Peyer's patch (tissue), 4 donors: ENCODE data around the gene MAD1L1. TPM values are rescaled to one million over a fixed set of nuclear protein-coding genes. Genes with fewer than 3 reads are reported as not detected.

Source experiments
- DNase-seq, 3 donors: peaks; one replicate each; pipeline ENCODE4 v3.0.0-alpha.2; 2017 to 2019
- H3K27ac ChIP-seq, 4 donors: fragments of 200-600 bp; sonication (generic); one replicate each; pipeline ENCODE4 v1.5.1; 2016 to 2019
- H3K27me3 ChIP-seq, 2 donors: fragments of 200-600 bp; sonication (generic); one replicate each; pipeline ENCODE4 v1.5.1; 2019
- H3K36me3 ChIP-seq, 3 donors: fragments of 200-600 bp; sonication (generic); one replicate each; pipeline ENCODE4 v1.5.1; 2016 to 2019
- H3K4me1 ChIP-seq, 4 donors: fragments of 200-600 bp; sonication (generic); one replicate each; pipeline ENCODE4 v1.5.1; 2016 to 2019
- H3K4me3 ChIP-seq, 4 donors: fragments of 200-600 bp; sonication (generic); 1 replicate in 3 of 4; 2 replicates in 1 of 4; pipeline ENCODE4 v1.5.1; 2016 to 2019; ENCODE audit warnings: mild to moderate bottlenecking in 1 of 4
- H3K9me3 ChIP-seq, 4 donors: fragments of 200-600 bp; sonication (generic); one replicate each; pipeline ENCODE4 v1.5.1; 2016 to 2019; ENCODE audit warnings: mild to moderate bottlenecking in 1 of 4
- CTCF ChIP-seq, 6 experiments: fragments of 450-650 bp in 4 of 6; fragments of 200-600 bp in 2 of 6; sonication (generic) in 1 of 6; IDR thresholded peaks; one replicate each; pipeline ENCODE4 v1.5.1; 2017 to 2019; ENCODE audit warnings: antibody characterized with exemption in 6 of 6, mild to moderate bottlenecking in 3 of 6, moderate library complexity in 1 of 6
- POLR2A ChIP-seq, 2 donors: fragments of 450-650 bp; IDR thresholded peaks; one replicate each; pipeline ENCODE4 v1.5.1; 2017; ENCODE audit warnings: antibody characterized with exemption in 2 of 2, mild to moderate bottlenecking in 2 of 2, moderate library complexity in 2 of 2
- total RNA-seq, 4 donors: library from RNA; depleted of rRNA; stranded (reverse); fragments of >200 nt; gene quantifications; one replicate each; pipeline ENCODE4 v1.1.0, GENCODE V29; 2016

The MAD1L1 gene
- total RNA-seq, 4 donors from 2014 or later = 43.9 to 417 (median 59.1) TPM

GRCh38 chr7:2222516-2222915 lies 10.2 kb downstream of the MAD1L1 start:
- Histone ChIP-seq H3K27ac (no peak overlapping the region), H3K9me3 (no peaks in the 10 kb centered on the region), H3K27me3 (no peaks in the 10 kb centered on the region), H3K4me1 (no peaks in the 10 kb centered on the region), H3K4me3 (no peak overlapping the region), H3K36me3 (peaks cover 0 to 67% (median 0%) of the 10 kb centered on the region in 3 donors)
- DNase-seq = no peak
- TF ChIP-seq POLR2A (IDR thresholded peaks at IDR 0.05) (no peak), CTCF (IDR thresholded peaks at IDR 0.05) (no peak)

GRCh38 chr7:2220954-2221353 lies 11.8 kb downstream of the MAD1L1 start:
- no peak overlapping the region for H3K27ac ChIP-seq
- no peak for DNase-seq
- H3K9me3 ChIP-seq = no peaks in the 10 kb centered on the region
- TF ChIP-seq POLR2A (IDR thresholded peaks at IDR 0.05) = no peak
- peaks cover 0 to 70% (median 0%) of the 10 kb centered on the region in 3 donors for H3K36me3 ChIP-seq
- no peaks in the 10 kb centered on the region for H3K27me3 ChIP-seq
- no peak overlapping the region for H3K4me3 ChIP-seq
- no peaks in the 10 kb centered on the region for H3K4me1 ChIP-seq

- Histone ChIP-seq H3K4me3 (no peak overlapping the region), H3K27me3 (no peaks in the 10 kb centered on the region), H3K36me3 (peaks cover 0 to 70% (median 0%) of the 10 kb centered on the region in 3 donors), H3K9me3 (no peaks in the 10 kb centered on the region), H3K4me1 (no peaks in the 10 kb centered on the region), H3K27ac (no peak overlapping the region)
- no peak for DNase-seq
- TF ChIP-seq POLR2A (IDR thresholded peaks at IDR 0.05) = no peak
- TF ChIP-seq CTCF (IDR thresholded peaks at IDR 0.05) = no peak
Measured at GRCh38 chr7:2220506-2220905, 12.2 kb downstream of the MAD1L1 start.

DNA sequence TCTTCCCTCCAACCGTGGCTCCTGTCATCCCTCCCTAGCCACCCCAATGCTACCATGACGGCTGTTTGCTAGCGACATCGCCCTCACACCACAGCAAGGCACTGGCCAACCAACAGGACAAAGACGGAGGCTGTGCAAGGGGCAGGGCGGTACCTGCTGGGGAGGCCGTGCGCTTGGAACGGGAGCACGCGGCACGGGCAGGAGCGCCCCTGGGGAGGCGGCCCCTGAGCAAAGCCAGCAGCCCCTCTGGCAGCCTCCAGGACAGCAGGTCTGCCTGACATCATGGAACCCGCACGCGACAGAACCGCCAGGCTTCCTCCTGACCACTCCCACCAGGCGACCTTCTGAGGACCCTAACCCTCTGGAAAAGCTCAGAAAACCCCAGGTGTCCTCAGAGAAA lies 12.7 kb downstream of the MAD1L1 start:
- Histone ChIP-seq H3K27ac (no peak overlapping the region), H3K36me3 (peaks cover 0 to 70% (median 0%) of the 10 kb centered on the region in 3 donors), H3K27me3 (no peaks in the 10 kb centered on the region), H3K4me3 (no peak overlapping the region), H3K4me1 (no peaks in the 10 kb centered on the region), H3K9me3 (no peaks in the 10 kb centered on the region)
- TF ChIP-seq CTCF (IDR thresholded peaks at IDR 0.05) (no peak), POLR2A (IDR thresholded peaks at IDR 0.05) (no peak)
- DNase-seq = no peak

- Histone ChIP-seq H3K4me3 (no peak overlapping the region), H3K4me1 (no peaks in the 10 kb centered on the region), H3K27me3 (no peaks in the 10 kb centered on the region), H3K9me3 (no peaks in the 10 kb centered on the region), H3K27ac (no peak overlapping the region), H3K36me3 (peaks cover 0 to 70% (median 0%) of the 10 kb centered on the region in 3 donors)
- TF ChIP-seq POLR2A (IDR thresholded peaks at IDR 0.05) = no peak
- no peak for DNase-seq
Measured at GRCh38 chr7:2219606-2220005, 13.1 kb downstream of the MAD1L1 start.

DNA sequence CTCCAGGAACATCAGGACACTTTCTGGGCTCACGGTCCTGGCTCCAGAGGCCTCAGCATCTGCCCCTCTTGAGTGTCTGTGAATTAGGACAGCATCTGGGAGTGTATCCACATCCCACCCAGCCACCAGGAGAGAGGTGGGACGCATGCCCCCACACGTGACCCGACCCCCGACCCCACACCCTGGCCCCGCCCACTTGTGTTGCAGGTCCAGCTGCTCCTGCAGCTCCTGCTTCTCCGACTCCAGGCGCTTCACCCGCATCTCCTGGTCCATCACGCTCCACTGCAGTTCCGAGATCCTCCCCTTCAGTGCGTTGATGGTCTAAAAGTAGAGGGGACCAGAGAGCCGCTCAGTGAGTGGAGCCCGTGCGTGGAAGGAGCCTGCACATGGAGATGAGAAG lies 13.6 kb downstream of the MAD1L1 start:
- Histone ChIP-seq H3K4me3 (no peak overlapping the region), H3K27me3 (no peaks in the 10 kb centered on the region), H3K36me3 (peaks cover 0 to 72% (median 0%) of the 10 kb centered on the region in 3 donors), H3K27ac (no peak overlapping the region), H3K9me3 (no peaks in the 10 kb centered on the region), H3K4me1 (no peaks in the 10 kb centered on the region)
- no peak for DNase-seq
- TF ChIP-seq CTCF (IDR thresholded peaks at IDR 0.05) (no peak), POLR2A (IDR thresholded peaks at IDR 0.05) (no peak)

- Histone ChIP-seq H3K27me3 (no peaks in the 10 kb centered on the region), H3K27ac (no peak overlapping the region), H3K4me3 (no peak overlapping the region), H3K9me3 (no peaks in the 10 kb centered on the region), H3K36me3 (peaks cover 0 to 78% (median 0%) of the 10 kb centered on the region in 3 donors), H3K4me1 (no peaks in the 10 kb centered on the region)
- no peak for DNase-seq
- TF ChIP-seq POLR2A (IDR thresholded peaks at IDR 0.05) (no peak), CTCF (IDR thresholded peaks at IDR 0.05) (no peak)
Measured at GRCh38 chr7:2218444-2218785, 14.3 kb downstream of the MAD1L1 start.
